ENCODE results near the gene TMEM79. TPM values are rescaled to one million over a fixed set of nuclear protein-coding genes. Genes with fewer than 3 reads are reported as not detected.
"Not testable (repeated sequence)": the region's sequence is repeated elsewhere in the genome, so short reads cannot be mapped to it uniquely, and the experiment has no call there.

Gene TMEM79
- total RNA-seq, 2 donors from 2014 or later = 1.6 to 2.7 TPM

GRCh38 chr1:156293098-156293434 lies 8.9 kb downstream of the TMEM79 start:
- intact Hi-C loops (cut with DNase I) = no loop called here
- peak; percentile 67 for DNase-seq (ENCODE audit: low spot score)

GRCh38 chr1:156293895-156294294 lies 9.8 kb downstream of the TMEM79 start:
- DNase-seq (ENCODE audit: low spot score) = peak; percentile 78
- intact Hi-C loops (cut with DNase I) = no loop called here

GRCh38 chr1:156295391-156295947 lies 11.3 kb downstream of the TMEM79 start, which contains the start of gene GLMP:
TSS of gene GLMP (minus strand) at chr1:156295679. CDS start at chr1:156295645, 34 bp downstream.
- peak; percentile 88 for DNase-seq (ENCODE audit: low spot score)
- intact Hi-C loops (cut with DNase I) = no loop called here

GRCh38 chr1:156298852-156299357 lies 14.8 kb downstream of the TMEM79 start, which contains the start of gene VHLL:
TSS of gene VHLL (minus strand) at chr1:156299307. CDS start at chr1:156299189, 118 bp downstream.
- peak; percentile 57 for DNase-seq (ENCODE audit: low spot score)
- intact Hi-C loops (cut with DNase I) = no loop called here

- DNase-seq (ENCODE audit: low spot score) = no peak
- intact Hi-C loops (cut with DNase I) = no loop called here
Observed at GRCh38 chr1:156303241-156303640, 19.1 kb downstream of the TMEM79 start.

GRCh38 chr1:156305215-156305614 lies 21.1 kb downstream of the TMEM79 start:
- no peak for DNase-seq (ENCODE audit: low spot score)
- intact Hi-C loops (cut with DNase I) = no loop called here

- intact Hi-C loops (cut with DNase I) = no loop called here
- no peak for DNase-seq (ENCODE audit: low spot score)
Observed at GRCh38 chr1:156308078-156308477, 24.0 kb downstream of the TMEM79 start.

- DNase-seq (ENCODE audit: low spot score) = peak; percentile 74
- intact Hi-C loops (cut with DNase I) = no loop called here
Observed at GRCh38 chr1:156310962-156311361, 26.8 kb downstream of the TMEM79 start.

- DNase-seq (ENCODE audit: low spot score) = no peak
- intact Hi-C loops (cut with DNase I) = no loop called here
Observed at GRCh38 chr1:156316909-156317308, 32.8 kb downstream of the TMEM79 start.

- intact Hi-C loops (cut with DNase I) = no loop called here
- DNase-seq (ENCODE audit: low spot score) = no peak
Observed at GRCh38 chr1:156319664-156320063, 35.5 kb downstream of the TMEM79 start.

GRCh38 chr1:156320560-156320959 lies 36.4 kb downstream of the TMEM79 start:
- no peak for DNase-seq (ENCODE audit: low spot score)
- intact Hi-C loops (cut with DNase I) = no loop called here

- DNase-seq (ENCODE audit: low spot score); intact Hi-C loops (cut with DNase I): not testable (repeated sequence)
Observed at GRCh38 chr1:156323179-156323578, 39.1 kb downstream of the TMEM79 start.

GRCh38 chr1:156336242-156336641 lies 52.1 kb downstream of the TMEM79 start:
- intact Hi-C loops (cut with DNase I) = no loop called here
- DNase-seq (ENCODE audit: low spot score) = no peak

- DNase-seq (ENCODE audit: low spot score) = no peak
- intact Hi-C loops (cut with DNase I) = no loop called here
Observed at GRCh38 chr1:156337052-156337887, 53.1 kb downstream of the TMEM79 start.

- no peak for DNase-seq (ENCODE audit: low spot score)
- intact Hi-C loops (cut with DNase I) = no loop called here
Observed at GRCh38 chr1:156337888-156338179, 53.7 kb downstream of the TMEM79 start.

GRCh38 chr1:156338180-156338976 lies 54.3 kb downstream of the TMEM79 start, which contains the start of the genes CCT3 and TSACC:
TSS of gene CCT3 (minus strand) at chr1:156338292. CDS start at chr1:156338184, 108 bp downstream.
TSS of gene TSACC (plus strand) at chr1:156338526. CDS start at chr1:156339758, 1,232 bp downstream.
- DNase-seq (ENCODE audit: low spot score) = peak; percentile 100
- intact Hi-C loops (cut with DNase I) = no loop called here

All from posterior vena cava (tissue), 2 donors.